IPS DF 4.7 (cell line): ENCODE measurements around the gene LIG1.

Experiments
- DNase-seq: peaks from one replicate; pipeline ENCODE4 v3.0.0-alpha.2; 2013; ENCODE audit warnings: low spot score; ENCODE audit errors: extremely low read depth

LIG1 gene

GRCh38 chr19:48182434-48182833 is 12.3 kb upstream of the LIG1 start:
- no peak for DNase-seq

GRCh38 chr19:48181505-48181904 is 11.4 kb upstream of the LIG1 start:
- DNase-seq: no peak

- DNase-seq: no peak
Measured at GRCh38 chr19:48176226-48176625, 6.1 kb upstream of the LIG1 start.

GRCh38 chr19:48175578-48175977 is 5.4 kb upstream of the LIG1 start:
- no peak for DNase-seq

GRCh38 chr19:48174445-48175030 is 4.4 kb upstream of the LIG1 start:
- DNase-seq: no peak

GRCh38 chr19:48171710-48172109 is 1.6 kb upstream of the LIG1 start:
- no peak for DNase-seq

- no peak for DNase-seq
Measured at GRCh38 chr19:48170817-48171347, 738 bp upstream of the LIG1 start.

- DNase-seq: no peak
Measured at GRCh38 chr19:48169578-48169938, 586 bp downstream of the LIG1 start.

GRCh38 chr19:48168689-48169088 is 1.5 kb downstream of the LIG1 start:
- DNase-seq: no peak

GRCh38 chr19:48158210-48158790 is 11.8 kb downstream of the LIG1 start:
- DNase-seq: no peak

GRCh38 chr19:48154003-48154402 is 16.1 kb downstream of the LIG1 start:
- DNase-seq: no peak

GRCh38 chr19:48152551-48152950 is 17.6 kb downstream of the LIG1 start:
- DNase-seq: no peak

- DNase-seq: no peak
Measured at GRCh38 chr19:48149430-48149829, 20.7 kb downstream of the LIG1 start.

- no peak for DNase-seq
Measured at GRCh38 chr19:48148576-48148975, 21.6 kb downstream of the LIG1 start.

GRCh38 chr19:48147597-48148175 is 22.5 kb downstream of the LIG1 start:
- no peak for DNase-seq

GRCh38 chr19:48139053-48139452 is 31.1 kb downstream of the LIG1 start:
- DNase-seq: no peak

GRCh38 chr19:48137411-48137810 is 32.7 kb downstream of the LIG1 start:
- DNase-seq: no peak

GRCh38 chr19:48136547-48136946 is 33.6 kb downstream of the LIG1 start:
- no peak for DNase-seq

GRCh38 chr19:48135411-48135810 is 34.7 kb downstream of the LIG1 start:
- DNase-seq: no peak

GRCh38 chr19:48133094-48133493 is 37.0 kb downstream of the LIG1 start:
- DNase-seq: no peak

- no peak for DNase-seq
Measured at GRCh38 chr19:48127561-48127960, 42.6 kb downstream of the LIG1 start.

GRCh38 chr19:48123907-48124651 is 46.1 kb downstream of the LIG1 start:
- DNase-seq: no peak
